KMS-11 (cell line): ENCODE results near the gene DAZAP2.

Experiments
- H2AFZ ChIP-seq: fragments of 200-600 bp; sonication (generic); 2 replicates; pipeline ENCODE4 v1.6.1; 2016; ENCODE audit warnings: antibody characterized with exemption, mixed run types, low read depth
- H3K27ac ChIP-seq: fragments of 200-600 bp; sonication (generic); 2 replicates; pipeline ENCODE4 v1.6.1; 2016; ENCODE audit warnings: mild to moderate bottlenecking, mixed run types
- H3K27me3 ChIP-seq: fragments of 200-600 bp; sonication (generic); 2 replicates; pipeline ENCODE4 v1.6.1; 2017; ENCODE audit warnings: mild to moderate bottlenecking, low read depth, mixed run types, moderate library complexity; ENCODE audit not compliant: insufficient read depth
- H3K36me3 ChIP-seq: fragments of 200-600 bp; sonication (generic); 2 replicates; pipeline ENCODE4 v1.6.1; 2017; ENCODE audit warnings: mild to moderate bottlenecking, mixed run types; ENCODE audit not compliant: insufficient read depth
- H3K4me1 ChIP-seq: fragments of 200-600 bp; sonication (generic); 2 replicates; pipeline ENCODE4 v1.6.1; 2016; ENCODE audit warnings: mild to moderate bottlenecking, low read depth, mixed run types; ENCODE audit not compliant: poor library complexity, severe bottlenecking
- H3K4me2 ChIP-seq: fragments of 200-600 bp; sonication (generic); 2 replicates; pipeline ENCODE4 v1.7.0; 2016; ENCODE audit warnings: mild to moderate bottlenecking, mixed run types
- H3K4me3 ChIP-seq: fragments of 200-600 bp; sonication (generic); IDR thresholded peaks from 2 replicates; pipeline ENCODE4 v1.6.1; 2017; ENCODE audit warnings: low read depth, low read length, mixed read lengths; ENCODE audit not compliant: insufficient read depth
- H3K79me2 ChIP-seq: fragments of 200-600 bp; sonication (generic); 2 replicates; pipeline ENCODE4 v1.6.1; 2016; ENCODE audit warnings: low read depth, mixed run types; ENCODE audit not compliant: insufficient read depth
- H3K9ac ChIP-seq: fragments of 200-600 bp; sonication (generic); 2 replicates; pipeline ENCODE4 v1.6.1; 2016; ENCODE audit warnings: mild to moderate bottlenecking, mixed run types
- H4K20me1 ChIP-seq: fragments of 200-600 bp; sonication (generic); 2 replicates; pipeline ENCODE4 v1.6.1; 2016; ENCODE audit warnings: mild to moderate bottlenecking, mixed run types; ENCODE audit not compliant: insufficient read depth
- CTCF ChIP-seq: fragments of 200-600 bp; sonication (generic); conservative IDR thresholded peaks from 2 replicates; pipeline ENCODE4 v1.6.1; 2017; ENCODE audit warnings: low read depth, mild to moderate bottlenecking, antibody characterized with exemption, low read length, moderate library complexity, mixed read lengths

The DAZAP2 gene

GRCh38 chr12:51202718-51203117, 35.9 kb upstream of the DAZAP2 start:
- TF ChIP-seq CTCF, result no peak
- no peak overlapping the region for H2AFZ ChIP-seq
- H3K79me2 ChIP-seq, result no peaks in the 10 kb centered on the region
- no peaks in the 10 kb centered on the region for H4K20me1 ChIP-seq
- H3K4me3 ChIP-seq, result no peak overlapping the region
- no peak overlapping the region for H3K27ac ChIP-seq
- no peaks in the 10 kb centered on the region for H3K4me1 ChIP-seq
- H3K36me3 ChIP-seq, result no peaks in the 10 kb centered on the region
- no peak overlapping the region for H3K9ac ChIP-seq
- no peaks in the 10 kb centered on the region for H3K27me3 ChIP-seq
- H3K4me2 ChIP-seq, result no peak overlapping the region

- Histone ChIP-seq H3K27ac (no peak overlapping the region), H3K79me2 (no peaks in the 10 kb centered on the region), H3K36me3 (no peaks in the 10 kb centered on the region), H3K4me2 (no peak overlapping the region), H3K4me1 (no peaks in the 10 kb centered on the region), H3K9ac (no peak overlapping the region), H2AFZ (no peak overlapping the region), H4K20me1 (no peaks in the 10 kb centered on the region), H3K27me3 (no peaks in the 10 kb centered on the region), H3K4me3 (no peak overlapping the region)
- TF ChIP-seq CTCF, result no peak
Observed at GRCh38 chr12:51205350-51205749, 33.3 kb upstream of the DAZAP2 start.

GRCh38 chr12:51208016-51208660, 30.5 kb upstream of the DAZAP2 start:
- TF ChIP-seq CTCF, result no peak
- H3K9ac ChIP-seq, result no peak overlapping the region
- no peaks in the 10 kb centered on the region for H3K27me3 ChIP-seq
- H3K4me3 ChIP-seq, result no peak overlapping the region
- no peaks in the 10 kb centered on the region for H3K36me3 ChIP-seq
- no peak overlapping the region for H3K27ac ChIP-seq
- H3K4me1 ChIP-seq, result no peaks in the 10 kb centered on the region
- no peaks in the 10 kb centered on the region for H4K20me1 ChIP-seq
- no peak overlapping the region for H2AFZ ChIP-seq
- H3K4me2 ChIP-seq, result no peak overlapping the region
- no peaks in the 10 kb centered on the region for H3K79me2 ChIP-seq

GRCh38 chr12:51209259-51209658, 29.4 kb upstream of the DAZAP2 start:
- Histone ChIP-seq H3K4me3 (no peak overlapping the region), H3K4me1 (no peaks in the 10 kb centered on the region), H3K9ac (no peak overlapping the region), H2AFZ (no peak overlapping the region), H3K4me2 (no peak overlapping the region), H3K79me2 (no peaks in the 10 kb centered on the region), H3K27me3 (no peaks in the 10 kb centered on the region), H4K20me1 (no peaks in the 10 kb centered on the region), H3K36me3 (no peaks in the 10 kb centered on the region), H3K27ac (no peak overlapping the region)
- TF ChIP-seq CTCF, result no peak
